ENCODE data around the gene KRTAP4-8.

- TF ChIP-seq POLR2A (IDR thresholded peaks at IDR 0.05): no peak
- no peak for TF ChIP-seq CTCF (IDR thresholded peaks at IDR 0.05)
These were observed 49.5 kb downstream of the KRTAP4-8 start for GRCh38 chr17:41048441-41048840.

Measured in suprapubic skin (tissue), 3 donors.